SH-SY5Y (cell line): Measurements from ENCODE around the gene SLFNL1.

Source experiments
- GATA2 ChIP-seq: IDR thresholded peaks from 2 replicates; pipeline ENCODE4 v1.6.1; 2011; ENCODE audit warnings: mild to moderate bottlenecking, low read depth, low read length
- GATA3 ChIP-seq: IDR thresholded peaks from 2 replicates; pipeline ENCODE4 v1.6.1; 2011; ENCODE audit warnings: low read depth, mild to moderate bottlenecking, low read length, moderate library complexity

GRCh38 chr1:41015897-41016470, 5.5 kb downstream of the SLFNL1 start:
- no peak for TF ChIP-seq GATA3
- no peak for TF ChIP-seq GATA2
